NCI-H345 (cell line): ENCODE measurements around the gene KDELR3.

Experiments used
- DNase-seq: peaks from one replicate; lab custom pipeline; 2025; lab: John Stamatoyannopoulos, UW

The KDELR3 gene

DNA sequence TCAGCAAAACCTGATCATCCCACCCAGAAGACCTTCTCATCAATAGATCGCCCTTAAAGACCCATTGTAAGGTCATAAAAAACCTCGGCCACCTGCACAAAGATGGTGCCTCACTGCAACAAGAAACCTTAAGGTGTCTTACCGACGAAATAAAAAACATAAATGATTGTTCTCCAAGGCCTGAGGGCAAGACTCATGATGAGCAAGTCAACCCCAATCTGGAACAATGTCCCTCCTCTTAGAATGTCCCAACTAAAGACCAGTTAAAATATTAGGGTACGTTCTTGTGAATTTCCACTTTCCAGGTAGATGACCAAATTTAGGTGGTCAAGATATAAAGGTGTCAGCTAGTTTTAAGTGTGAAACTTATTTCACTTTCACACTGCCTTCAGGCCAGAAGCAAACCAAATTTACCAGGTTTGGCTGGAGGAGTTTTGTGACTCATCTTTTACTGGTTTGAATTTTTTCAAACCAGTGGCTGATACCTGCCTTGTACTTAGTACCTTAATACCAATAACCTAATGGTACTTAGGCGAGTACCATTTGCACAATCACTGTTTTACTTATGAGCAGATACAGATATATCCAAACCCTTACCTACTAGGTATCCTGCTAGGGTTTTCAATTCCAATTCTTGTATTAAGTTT lies 14.9 kb downstream of the KDELR3 start:
- no peak for DNase-seq

DNA sequence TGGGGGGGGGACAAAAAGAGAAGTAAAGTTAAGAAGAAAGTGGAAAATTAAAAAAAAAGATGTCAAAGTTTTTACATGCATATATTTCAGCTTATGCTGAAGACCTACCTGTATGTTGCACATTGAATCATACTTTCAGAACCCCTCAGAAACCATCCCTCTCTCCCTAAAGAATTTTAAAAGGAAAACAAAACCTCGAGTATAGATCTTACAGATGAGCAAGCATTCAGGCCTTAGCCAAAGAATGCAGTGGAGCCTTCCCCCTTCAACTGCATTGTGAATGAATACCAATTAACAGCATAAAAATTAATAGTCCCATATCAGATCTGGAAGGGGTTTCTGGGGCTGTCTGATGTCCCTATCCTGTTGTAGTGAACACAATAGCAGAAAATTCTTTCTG lies 16.3 kb downstream of the KDELR3 start:
- no peak for DNase-seq

GRCh38 chr22:38485783-38486182 lies 17.9 kb downstream of the KDELR3 start:
- DNase-seq, result no peak

- DNase-seq, result no peak
Observed at GRCh38 chr22:38487946-38488345, 20.1 kb downstream of the KDELR3 start.

DNA sequence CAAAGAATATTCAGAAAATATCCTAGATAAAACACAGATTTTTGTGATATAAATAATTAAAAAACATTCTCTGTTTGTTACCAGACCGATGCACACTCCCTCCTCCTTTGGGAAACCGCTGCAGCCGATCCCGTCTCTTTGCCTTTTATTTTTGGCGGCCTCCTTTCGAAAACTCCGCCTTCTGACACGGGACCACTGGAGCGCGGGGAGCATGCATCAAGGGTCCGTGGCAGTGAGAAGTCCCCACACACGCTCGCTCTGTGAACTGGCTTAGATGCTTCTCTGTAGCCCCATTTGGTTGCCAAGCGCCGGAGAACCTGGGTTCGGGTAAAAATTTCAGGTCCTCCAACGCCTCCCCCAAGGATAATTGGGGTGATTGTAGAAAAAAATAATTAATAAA lies 21.2 kb downstream of the KDELR3 start:
- DNase-seq, result no peak

DNA sequence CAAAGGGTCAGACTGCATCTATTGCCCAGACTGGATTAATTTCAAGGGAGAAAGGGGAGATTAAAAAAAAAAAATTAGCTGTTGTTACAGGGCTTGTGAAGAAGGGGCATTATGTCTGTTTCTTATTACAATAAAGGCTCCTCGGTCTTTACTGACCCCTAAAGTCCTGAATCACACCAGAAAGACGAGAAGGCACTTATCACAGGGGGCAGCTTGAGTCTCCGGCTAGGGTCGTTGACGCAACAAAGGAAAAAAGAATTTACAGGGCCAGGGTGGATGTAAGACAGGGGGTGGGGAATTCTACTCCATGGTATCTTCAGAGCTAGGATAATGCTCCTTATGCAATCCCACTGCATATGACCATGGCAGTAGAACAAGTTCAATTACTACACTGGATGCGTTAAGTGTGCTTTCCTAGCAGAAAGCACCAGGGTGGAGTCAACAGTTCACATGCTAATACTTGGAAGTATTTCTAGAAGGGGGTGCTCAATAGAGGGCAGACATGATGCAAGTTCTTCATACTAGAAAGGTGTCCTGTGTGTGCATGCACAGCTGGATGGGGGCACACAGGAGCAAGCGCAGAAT lies 21.8 kb downstream of the KDELR3 start:
- DNase-seq, result no peak

DNA sequence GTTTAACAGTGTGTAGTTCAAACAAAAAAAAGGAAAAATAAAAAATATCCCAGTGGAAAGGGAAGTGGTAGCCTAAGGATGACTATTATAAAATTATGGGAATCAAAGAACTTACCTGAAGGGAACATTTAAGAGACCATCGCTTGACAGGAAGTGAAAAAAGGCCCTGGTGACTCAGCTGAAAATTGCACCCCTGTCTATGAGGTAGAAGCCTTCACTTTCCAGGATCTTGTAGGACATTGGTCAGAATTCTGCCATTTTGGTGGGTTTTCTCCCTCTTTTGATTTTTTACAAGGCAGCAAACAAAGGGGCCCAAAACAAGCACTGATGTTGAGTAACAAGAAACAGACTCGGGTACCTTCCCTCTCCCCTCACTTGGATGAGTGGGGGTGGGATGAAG lies 22.6 kb downstream of the KDELR3 start:
- no peak for DNase-seq

- no peak for DNase-seq
Observed at GRCh38 chr22:38490915-38491314, 23.0 kb downstream of the KDELR3 start.

- DNase-seq, result no peak
Observed at GRCh38 chr22:38491707-38492348, 23.9 kb downstream of the KDELR3 start.

GRCh38 chr22:38494498-38494897 lies 26.6 kb downstream of the KDELR3 start:
- DNase-seq, result no peak

- no peak for DNase-seq
Observed at GRCh38 chr22:38494939-38495338, 27.0 kb downstream of the KDELR3 start.

GRCh38 chr22:38497869-38498268 lies 30.0 kb downstream of the KDELR3 start:
- DNase-seq, result no peak

DNA sequence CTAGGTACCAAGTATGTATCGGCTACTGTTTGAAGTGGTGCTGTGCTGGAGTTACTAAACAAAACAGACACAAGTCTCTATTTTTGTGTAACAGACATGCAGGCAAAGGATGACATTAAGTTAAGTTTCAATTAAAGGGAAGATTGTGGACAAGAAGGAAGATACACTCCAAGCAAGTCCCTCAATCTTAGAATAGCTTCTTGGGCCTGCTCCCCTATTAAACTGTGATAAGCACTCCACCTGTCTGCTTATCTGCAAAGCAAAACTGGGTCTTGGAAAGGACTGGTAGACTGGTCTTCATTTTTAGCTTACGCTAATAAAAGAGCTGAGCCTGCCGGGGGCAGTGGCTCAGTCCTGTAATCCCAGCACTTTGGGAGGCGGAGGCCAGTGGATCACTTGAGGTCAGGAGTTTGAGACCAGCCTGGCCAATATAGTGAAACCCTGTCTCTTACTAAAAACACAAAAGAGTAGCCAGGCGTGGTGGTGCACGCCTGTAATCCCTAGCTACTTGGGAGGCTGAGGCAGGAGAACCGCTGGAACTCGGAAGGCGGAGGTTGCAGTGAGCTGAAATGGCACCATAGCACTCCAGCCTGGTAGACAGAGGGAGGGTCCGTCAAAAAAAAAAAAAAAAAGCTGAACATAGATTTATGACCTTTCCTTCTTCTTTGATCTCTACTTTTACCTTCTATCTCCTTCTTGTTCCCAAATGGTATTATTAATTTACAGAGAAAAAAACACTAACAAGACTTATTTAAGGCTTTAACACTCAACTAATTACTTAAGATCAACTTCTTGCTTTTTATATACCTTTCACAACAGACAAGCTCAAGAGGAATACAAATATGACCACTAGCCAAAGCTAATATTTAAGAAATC lies 34.1 kb downstream of the KDELR3 start:
- DNase-seq, result no peak

DNA sequence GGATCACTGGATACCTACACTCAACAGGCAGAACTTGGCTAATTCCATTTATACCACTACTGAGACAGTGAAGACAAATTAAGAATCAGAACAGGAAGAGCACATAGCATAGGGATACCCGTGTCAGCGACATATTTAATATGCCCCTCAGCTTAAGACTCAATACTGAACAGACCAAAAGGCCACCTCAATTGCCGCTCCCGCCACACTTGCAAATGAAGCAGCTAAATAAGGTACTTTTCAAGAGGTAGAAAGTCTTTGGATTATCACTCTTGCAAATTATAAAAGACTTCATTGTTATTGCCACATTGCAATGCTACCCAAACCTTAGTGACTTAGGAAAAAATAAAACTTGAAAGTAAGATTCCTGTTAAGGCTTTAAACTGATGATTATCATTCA lies 35.1 kb downstream of the KDELR3 start:
- DNase-seq, result no peak

- DNase-seq, result no peak
Observed at GRCh38 chr22:38504731-38505540, 37.0 kb downstream of the KDELR3 start.

DNA sequence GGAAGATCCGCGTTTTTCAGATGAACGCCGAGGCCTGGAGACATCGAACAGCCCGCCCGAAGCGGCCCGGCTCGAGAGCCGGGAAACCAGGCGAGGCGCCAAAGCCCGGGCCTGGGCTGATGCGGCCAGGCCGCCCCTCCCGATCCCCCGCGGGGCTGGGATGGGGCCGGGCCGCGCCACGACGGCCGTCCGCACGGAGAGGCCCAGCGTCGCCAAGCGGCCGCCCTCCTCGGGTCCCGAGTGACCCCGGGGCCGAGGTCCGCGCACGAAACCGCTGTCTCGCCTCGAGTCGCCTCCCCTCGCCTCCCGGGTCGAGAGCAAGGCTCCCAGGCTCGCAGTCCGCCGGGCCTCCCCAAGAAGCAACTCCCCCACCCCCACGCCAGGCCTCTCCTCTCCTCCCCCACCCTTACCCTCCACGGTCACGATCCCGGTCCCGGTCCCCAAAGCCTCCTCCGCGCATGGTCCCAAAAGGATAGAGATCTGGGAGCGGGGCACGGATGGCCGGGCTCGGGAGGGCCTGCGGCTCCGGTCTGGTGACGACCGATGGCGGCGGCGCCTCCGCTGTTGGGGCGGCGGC lies 37.7 kb downstream of the KDELR3 start:
- peak; percentile 40 for DNase-seq

DNA sequence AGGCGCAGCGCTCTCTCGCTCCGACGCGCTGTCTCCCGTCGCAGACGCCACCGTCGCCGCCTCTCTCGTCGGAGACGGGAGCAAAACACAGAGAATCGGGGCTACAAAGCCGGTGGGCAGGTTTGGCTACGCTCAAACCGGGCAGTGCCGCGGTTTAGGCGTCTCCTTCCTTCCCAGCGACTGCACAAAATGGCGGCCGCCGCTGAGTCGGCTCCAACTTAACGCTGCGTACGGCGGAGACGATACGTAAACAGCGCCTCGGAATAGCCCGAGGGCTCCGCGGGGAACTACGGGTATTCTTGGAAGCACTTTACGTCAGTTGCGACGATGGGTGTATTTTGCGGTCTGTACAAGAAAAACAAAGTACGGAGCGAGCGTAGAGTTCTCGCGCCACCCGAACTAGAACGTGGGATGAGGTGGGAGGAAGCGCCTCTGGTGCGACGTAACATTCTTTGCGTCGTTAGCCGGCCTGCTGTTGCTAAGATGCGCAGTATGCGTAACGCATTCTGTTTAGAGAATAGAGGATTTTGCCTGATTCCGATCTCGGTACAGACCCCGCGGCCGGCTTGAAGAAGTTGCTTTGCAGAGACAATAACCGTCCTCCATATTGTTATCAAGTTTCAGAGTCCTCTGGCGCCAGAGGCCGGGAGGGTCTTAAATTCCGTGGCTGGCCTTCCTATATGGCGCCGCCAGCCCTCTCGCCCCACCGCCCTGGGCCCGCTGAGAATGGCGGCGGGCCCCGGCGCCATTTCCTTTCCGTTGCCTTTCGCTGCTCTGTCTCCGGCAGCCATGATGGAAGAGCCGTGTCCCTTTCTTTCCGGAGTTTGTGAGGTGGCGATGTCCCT lies 38.4 kb downstream of the KDELR3 start, which contains the start of gene DDX17:
Gene DDX17, minus strand, starts transcription at position 194 of the 845 bp plus-strand sequence.
- DNase-seq, result peak; percentile 96

DNA sequence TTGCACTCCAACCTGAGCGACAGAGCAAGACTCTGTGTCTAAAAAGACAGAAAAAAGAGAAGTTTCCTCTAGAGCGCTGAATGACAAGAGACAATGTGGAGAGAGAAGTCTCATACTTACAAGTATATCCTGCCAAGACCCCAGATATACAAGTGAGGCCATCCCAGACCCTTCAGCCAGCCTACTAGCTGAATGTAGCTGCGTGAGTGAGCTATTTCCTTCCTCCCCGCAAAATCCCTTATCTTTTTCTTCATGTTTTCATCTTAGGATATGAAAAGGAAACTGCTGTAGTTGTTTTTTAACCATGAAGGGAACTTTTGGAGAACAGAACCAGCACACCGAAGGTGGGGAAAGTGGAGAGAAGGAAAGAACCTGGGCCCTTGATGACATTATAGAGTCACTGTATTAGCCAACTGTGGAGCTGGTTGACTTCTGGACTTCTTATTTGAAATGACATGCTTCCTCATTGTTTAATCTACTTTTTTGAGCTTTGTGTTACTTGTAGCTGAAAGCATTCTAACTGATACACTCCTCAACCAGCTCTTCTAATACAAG lies 42.6 kb downstream of the KDELR3 start:
- DNase-seq, result no peak

DNA sequence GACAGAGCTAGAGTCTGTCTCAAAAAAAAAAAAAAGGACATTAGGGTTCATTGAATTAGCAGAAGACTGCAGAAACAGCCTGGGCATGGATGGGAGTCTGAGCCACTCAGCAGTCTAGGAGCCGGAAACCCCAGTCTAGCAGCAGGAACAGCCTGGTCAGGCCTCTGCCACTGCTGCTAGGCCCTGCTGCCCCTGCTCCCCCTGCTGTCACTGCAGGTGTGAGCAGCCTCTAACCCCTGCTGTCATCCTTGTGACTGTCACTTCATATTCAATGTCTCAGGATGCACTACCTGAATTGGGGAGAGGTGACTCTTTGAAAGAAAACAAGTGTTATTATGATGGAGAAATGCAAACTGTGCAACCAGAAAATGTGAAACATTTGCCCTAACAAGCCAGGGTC lies 45.2 kb downstream of the KDELR3 start:
- peak; percentile 24 for DNase-seq

DNA sequence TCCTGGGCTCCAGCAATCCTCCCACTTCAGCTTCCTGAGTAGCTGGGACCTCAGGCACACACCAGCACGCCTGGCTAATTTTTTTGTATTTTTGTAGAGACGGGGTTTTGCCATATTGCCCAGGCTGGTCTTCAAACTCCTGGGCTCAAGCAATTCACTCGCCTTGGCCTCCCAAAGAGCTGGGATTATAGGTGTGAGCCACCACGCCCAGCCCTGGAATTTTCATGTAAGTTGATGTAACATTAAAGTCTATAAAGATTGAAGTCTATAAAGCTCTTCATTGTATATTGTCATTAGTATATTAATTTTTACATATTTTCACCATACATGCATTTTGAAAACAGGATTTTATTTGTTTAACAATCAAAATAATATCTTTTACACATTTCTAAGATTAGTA lies 50.7 kb downstream of the KDELR3 start:
- DNase-seq, result no peak
